K562 (cell line): Measurements from ENCODE around the gene ZG16B. TPM values are rescaled to one million over a fixed set of nuclear protein-coding genes. Genes with fewer than 3 reads are reported as not detected.
A peak's percentile ranks its signal among the peaks of the same experiment; 100 is the strongest.

Experiments
- CTBP1 ChIP-seq: fragments of 450-650 bp; IDR thresholded peaks from 2 replicates; pipeline ENCODE4 v1.6.1; 2016; ENCODE audit warnings: borderline replicate concordance
- CXXC5 ChIP-seq: fragments of 250-450 bp; sonication (Bioruptor Pico); IDR thresholded peaks from 2 replicates; pipeline ENCODE4 v1.8.0; 2022; ENCODE audit warnings: inconsistent platforms, mild to moderate bottlenecking, moderate library complexity
- FOXK1 ChIP-seq: sonication (generic); formaldehyde crosslinking; IDR thresholded peaks from 2 replicates; pipeline ENCODE4 v1.8.0; 2022; ENCODE audit warnings: missing genetic modification reagents, mild to moderate bottlenecking, borderline replicate concordance
- GMEB1 ChIP-seq: fragments of 250-450 bp; sonication (Bioruptor Pico); IDR thresholded peaks from 2 replicates; pipeline ENCODE4 v1.4.0; 2020; ENCODE audit warnings: mild to moderate bottlenecking
- HCFC1 ChIP-seq: IDR thresholded peaks from 2 replicates; pipeline ENCODE4 v1.6.1; 2012; ENCODE audit warnings: low read depth, low read length, improper control_type of control experiment
- KAT7 ChIP-seq: sonication (generic); formaldehyde crosslinking; IDR thresholded peaks from 2 replicates; pipeline ENCODE4 v1.8.0; 2022; ENCODE audit warnings: missing genetic modification reagents, mild to moderate bottlenecking, borderline replicate concordance
- KDM5B ChIP-seq: fragments of 200-600 bp; sonication (generic); IDR thresholded peaks from 2 replicates; pipeline ENCODE4 v1.6.1; 2012; ENCODE audit warnings: low read depth, mild to moderate bottlenecking, moderate library complexity, low read length, control low read depth, inconsistent platforms; ENCODE audit not compliant: insufficient replicate concordance
- KLF13 ChIP-seq: fragments of 450-650 bp; IDR thresholded peaks from 2 replicates; pipeline ENCODE4 v1.6.1; 2016; ENCODE audit warnings: missing genetic modification characterization, low read depth, mild to moderate bottlenecking, missing compliant biosample characterization, moderate library complexity, borderline replicate concordance
- MAZ ChIP-seq, 2 experiments: fragments of 450-650 bp in 1 of 2; sonication (generic) in 1 of 2; formaldehyde crosslinking; IDR thresholded peaks in 1 of 2; conservative IDR thresholded peaks in 1 of 2; 2 replicates each; pipeline versions ENCODE4 v1.4.0 to v1.5.0; 2020; ENCODE audit warnings: mild to moderate bottlenecking in 1 of 2, missing genetic modification reagents in 1 of 2
- MTA3 ChIP-seq: fragments of 450-650 bp; formaldehyde crosslinking; IDR thresholded peaks from 2 replicates; pipeline ENCODE4 v1.6.1; 2017; ENCODE audit warnings: mild to moderate bottlenecking, borderline replicate concordance
- NEUROD1 ChIP-seq: fragments of 150-350 bp; IDR thresholded peaks from 2 replicates; pipeline ENCODE4 v1.6.1; 2014; ENCODE audit warnings: borderline replicate concordance, low read length, low read depth; ENCODE audit not compliant: partially characterized antibody
- POLR2B ChIP-seq: fragments of 450-650 bp; IDR thresholded peaks from 2 replicates; pipeline ENCODE4 v1.6.1; 2018; ENCODE audit warnings: low read depth; ENCODE audit not compliant: partially characterized antibody
- RAD21 ChIP-seq, 2 experiments: fragments of 250-450 bp in 1 of 2; fragments of 450-650 bp in 1 of 2; sonication (Bioruptor Pico) in 1 of 2; formaldehyde crosslinking in 1 of 2; IDR thresholded peaks in 1 of 2; conservative IDR thresholded peaks in 1 of 2; 2 replicates each; pipeline versions ENCODE4 v1.4.0 to v1.8.0; 2020 to 2022; ENCODE audit warnings: mild to moderate bottlenecking in 2 of 2, moderate library complexity in 1 of 2
- RB1 ChIP-seq: fragments of 450-650 bp; IDR thresholded peaks from 2 replicates; pipeline ENCODE4 v1.6.1; 2017; ENCODE audit warnings: low read depth, mild to moderate bottlenecking
- SP1 ChIP-seq: sonication (generic); formaldehyde crosslinking; IDR thresholded peaks from 2 replicates; pipeline ENCODE4 v1.8.1; 2022; ENCODE audit warnings: mild to moderate bottlenecking, missing genetic modification reagents
- ZBTB7A ChIP-seq: IDR thresholded peaks from 2 replicates; pipeline ENCODE4 v1.6.1; 2011; ENCODE audit warnings: low read depth, mild to moderate bottlenecking, low read length, moderate library complexity, borderline replicate concordance; ENCODE audit not compliant: control insufficient read depth
- ZNF740 ChIP-seq, 3 experiments: fragments of 200-800 bp in 1 of 3; sonication (Bioruptor generic) in 1 of 3; sonication (generic) in 1 of 3; formaldehyde crosslinking in 1 of 3; IDR thresholded peaks; 2 replicates each; pipeline versions ENCODE4 v1.6.1 to v1.8.0; 2016 to 2022; ENCODE audit warnings: mild to moderate bottlenecking in 2 of 3, missing compliant biosample characterization in 2 of 3, missing genetic modification characterization in 2 of 3, missing genetic modification reagents in 1 of 3
- polyA plus RNA-seq, 8 experiments: library from polyadenylated mRNA; depleted of rRNA in 4 of 8; stranded (reverse) in 5 of 8; unstranded in 3 of 8; fragments of >200 nt; fragmentation: Nextera tagmentation in 2 of 8; fragmentation: Illumina TruSeq in 1 of 8; extraction: Ambion mirVana in 2 of 8; extraction: Trizol in 1 of 8; gene quantifications; 2 replicates each; pipeline versions ENCODE4 v1.2.1 to v1.2.3, GENCODE V29; 2011 to 2014; ENCODE audit warnings: inconsistent platforms in 1 of 8, missing spikeins in 1 of 8
- total RNA-seq, 7 experiments: library from RNA; depleted of rRNA in 6 of 7; stranded (reverse); fragments of >200 nt in 6 of 7; fragmentation: Illumina TruSeq in 2 of 7; extraction: Trizol in 2 of 7; gene quantifications; 2 replicates each; pipeline versions ENCODE4 v1.2.1 to v1.2.3, GENCODE V29; 2011 to 2021; ENCODE audit warnings: low replicate concordance in 1 of 7
- TF ChIP-seq, protein P1 (sequence below): fragments of 450-650 bp; formaldehyde crosslinking; IDR thresholded peaks from 2 replicates; pipeline ENCODE4 v1.4.0; 2020; ENCODE audit warnings: mild to moderate bottlenecking, moderate library complexity
- TF ChIP-seq, protein P2 (sequence below), 2 experiments: fragments of 200-800 bp in 1 of 2; sonication (Bioruptor generic) in 1 of 2; sonication (generic) in 1 of 2; formaldehyde crosslinking in 1 of 2; IDR thresholded peaks in 1 of 2; conservative IDR thresholded peaks in 1 of 2; 2 replicates each; pipeline versions ENCODE4 v1.5.0 to v1.6.1; 2016 to 2020; ENCODE audit warnings: missing compliant biosample characterization in 1 of 2, missing genetic modification characterization in 1 of 2, missing genetic modification reagents in 1 of 2

The ZG16B gene
- total and polyA plus RNA-seq, 9 of the 15 experiments (the other 6 are each of a cell fraction or from before 2014, with no cell fraction given): 0.25 to 0.43 (median 0.34) TPM; not detected in 5

GRCh38 chr16:2816751-2817339 is 13.3 kb upstream of the ZG16B start, which contains the start of gene PRSS21 (continued):
- peak; percentile 21; the same call in 1 of the 2 replicates for TF ChIP-seq MTA3
- peak; percentile 48; the same call in 1 of the 2 replicates for TF ChIP-seq RB1
- peak; percentile 47 for TF ChIP-seq HCFC1
- TF ChIP-seq GMEB1 (CRISPR knock-in tag): 0 out of 2 replicates have a peak, but pooled peaks have one; percentile 9
- TF ChIP-seq RAD21 (CRISPR knock-in tag; conservative IDR thresholded peaks at IDR 0.05 in 1 of 2, IDR thresholded peaks at IDR 0.05 in 1 of 2): peak; percentile 26 to 37; a peak in 2 of 4 replicates
- TF ChIP-seq KDM5B: peak; percentile 25
- TF ChIP-seq, protein P1, sequence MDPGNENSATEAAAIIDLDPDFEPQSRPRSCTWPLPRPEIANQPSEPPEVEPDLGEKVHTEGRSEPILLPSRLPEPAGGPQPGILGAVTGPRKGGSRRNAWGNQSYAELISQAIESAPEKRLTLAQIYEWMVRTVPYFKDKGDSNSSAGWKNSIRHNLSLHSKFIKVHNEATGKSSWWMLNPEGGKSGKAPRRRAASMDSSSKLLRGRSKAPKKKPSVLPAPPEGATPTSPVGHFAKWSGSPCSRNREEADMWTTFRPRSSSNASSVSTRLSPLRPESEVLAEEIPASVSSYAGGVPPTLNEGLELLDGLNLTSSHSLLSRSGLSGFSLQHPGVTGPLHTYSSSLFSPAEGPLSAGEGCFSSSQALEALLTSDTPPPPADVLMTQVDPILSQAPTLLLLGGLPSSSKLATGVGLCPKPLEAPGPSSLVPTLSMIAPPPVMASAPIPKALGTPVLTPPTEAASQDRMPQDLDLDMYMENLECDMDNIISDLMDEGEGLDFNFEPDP (CRISPR knock-in tag): no peak
- peak; percentile 96 for TF ChIP-seq ZBTB7A
- peak; percentile 24; the same call in 1 of the 2 replicates for TF ChIP-seq CTBP1
- peak; percentile 78; the same call in 1 of the 2 replicates for TF ChIP-seq KAT7
- TF ChIP-seq NEUROD1: peak; percentile 17
- 0 out of 2 replicates have a peak, but pooled peaks have one; percentile 31 for TF ChIP-seq ZNF740 (CRISPR knock-in tag; IDR thresholded peaks at IDR 0.05)
- TF ChIP-seq ZNF740 (tag; IDR thresholded peaks at IDR 0.05): no peak
- no peak for TF ChIP-seq POLR2B
- peak; percentile 78 to 87 for TF ChIP-seq MAZ (CRISPR knock-in tag; conservative IDR thresholded peaks at IDR 0.05 in 1 of 2, IDR thresholded peaks at IDR 0.05 in 1 of 2)
- peak; percentile 57; the same call in 1 of the 2 replicates for TF ChIP-seq SP1 (CRISPR knock-in tag)
- TF ChIP-seq, protein P2, sequence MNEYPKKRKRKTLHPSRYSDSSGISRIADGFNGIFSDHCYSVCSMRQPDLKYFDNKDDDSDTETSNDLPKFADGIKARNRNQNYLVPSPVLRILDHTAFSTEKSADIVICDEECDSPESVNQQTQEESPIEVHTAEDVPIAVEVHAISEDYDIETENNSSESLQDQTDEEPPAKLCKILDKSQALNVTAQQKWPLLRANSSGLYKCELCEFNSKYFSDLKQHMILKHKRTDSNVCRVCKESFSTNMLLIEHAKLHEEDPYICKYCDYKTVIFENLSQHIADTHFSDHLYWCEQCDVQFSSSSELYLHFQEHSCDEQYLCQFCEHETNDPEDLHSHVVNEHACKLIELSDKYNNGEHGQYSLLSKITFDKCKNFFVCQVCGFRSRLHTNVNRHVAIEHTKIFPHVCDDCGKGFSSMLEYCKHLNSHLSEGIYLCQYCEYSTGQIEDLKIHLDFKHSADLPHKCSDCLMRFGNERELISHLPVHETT (CRISPR knock-in tag; conservative IDR thresholded peaks at IDR 0.05 in 1 of 2, IDR thresholded peaks at IDR 0.05 in 1 of 2): 0 out of 4 replicates have a peak, but pooled peaks of 1 of the 2 experiments have one; percentile 27
- 0 out of 2 replicates have a peak, but pooled peaks have one; percentile 18 for TF ChIP-seq KLF13 (tag)
- TF ChIP-seq CXXC5: peak; percentile 44; the same call in 1 of the 2 replicates
- no peak for TF ChIP-seq FOXK1 (CRISPR knock-in tag)
